Midbrain (tissue), 1 donor: Measurements from ENCODE around the gene PRKAG3.

ENCODE experiments used
- DNase-seq: peaks from one replicate; lab custom pipeline; 2025; lab: John Stamatoyannopoulos, UW

PRKAG3 gene

DNA sequence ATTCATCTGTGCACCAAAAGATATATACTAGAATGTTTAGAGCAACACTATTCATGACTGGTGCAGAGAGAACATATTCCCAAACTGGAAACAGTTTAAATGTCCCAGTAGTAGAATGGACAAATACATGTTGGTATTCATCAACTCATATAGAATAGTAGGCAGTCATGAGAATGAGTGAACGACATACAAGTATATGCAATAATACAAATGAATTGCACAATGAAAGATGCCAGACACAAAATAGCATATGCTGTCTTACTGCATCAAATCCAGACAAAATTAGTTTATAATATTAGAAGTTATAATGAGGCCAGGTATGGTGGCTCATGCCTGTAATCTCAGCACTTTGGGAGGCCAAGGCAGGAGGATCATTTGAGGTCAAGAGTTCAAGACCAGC, 8.3 kb upstream of the PRKAG3 start:
- DNase-seq = no peak

DNA sequence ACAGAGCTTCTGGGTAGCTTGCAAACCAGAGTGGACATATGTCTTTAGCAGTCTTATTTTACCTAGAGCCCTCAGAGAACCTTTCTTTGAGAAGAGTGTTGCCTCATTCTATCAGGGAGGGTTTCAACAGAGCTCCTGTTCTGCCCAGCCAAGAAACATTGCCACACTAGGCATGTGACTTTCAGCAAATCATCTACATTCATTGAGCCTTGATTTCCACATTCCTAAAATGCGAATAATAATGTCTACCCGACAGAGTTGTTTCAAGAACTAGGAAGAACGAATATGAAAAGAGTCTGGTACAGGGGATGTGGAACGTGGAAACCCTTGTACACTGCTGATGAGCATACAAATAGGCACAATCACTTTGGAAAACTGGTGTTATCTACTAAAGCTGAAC, 7.8 kb upstream of the PRKAG3 start:
- DNase-seq = no peak

DNA sequence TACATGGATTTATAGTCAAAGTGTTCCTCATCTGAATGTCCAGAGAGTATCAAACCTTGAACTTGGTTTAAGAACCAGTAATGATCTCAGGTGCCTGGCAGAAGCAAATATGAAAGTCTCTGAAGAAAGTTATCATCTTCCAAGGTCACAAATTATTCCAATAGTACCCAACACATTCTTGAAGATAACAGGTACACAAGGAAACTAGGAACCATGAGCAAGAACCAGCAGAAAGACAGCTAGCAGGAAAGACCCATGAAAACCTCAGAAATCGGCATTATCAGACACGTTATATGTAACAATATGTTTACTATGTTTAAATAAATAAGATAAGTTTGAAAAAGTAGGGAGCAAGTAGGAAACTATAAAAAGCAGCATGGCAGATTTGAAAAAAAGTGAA, 5.9 kb upstream of the PRKAG3 start:
- DNase-seq = no peak

DNA sequence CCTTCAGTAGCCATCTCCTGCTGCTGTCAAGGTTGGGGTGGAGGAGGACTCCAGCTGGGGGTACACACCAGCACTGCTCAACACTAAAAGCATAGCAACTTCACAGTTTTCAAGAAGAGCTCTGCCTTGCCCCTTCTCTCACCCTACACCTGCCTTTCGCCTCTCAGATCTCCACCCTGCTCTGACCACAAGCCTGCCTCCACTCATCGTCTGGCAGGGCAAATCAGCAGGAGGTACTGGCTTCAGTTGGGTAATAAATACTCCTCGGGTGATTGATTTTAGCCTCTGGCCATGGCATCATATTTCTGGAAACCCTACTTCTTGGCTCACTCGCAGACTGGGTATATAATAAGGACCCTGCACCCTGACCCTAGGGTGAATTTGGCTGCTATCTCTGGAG, 3.1 kb upstream of the PRKAG3 start:
- no peak for DNase-seq

DNA sequence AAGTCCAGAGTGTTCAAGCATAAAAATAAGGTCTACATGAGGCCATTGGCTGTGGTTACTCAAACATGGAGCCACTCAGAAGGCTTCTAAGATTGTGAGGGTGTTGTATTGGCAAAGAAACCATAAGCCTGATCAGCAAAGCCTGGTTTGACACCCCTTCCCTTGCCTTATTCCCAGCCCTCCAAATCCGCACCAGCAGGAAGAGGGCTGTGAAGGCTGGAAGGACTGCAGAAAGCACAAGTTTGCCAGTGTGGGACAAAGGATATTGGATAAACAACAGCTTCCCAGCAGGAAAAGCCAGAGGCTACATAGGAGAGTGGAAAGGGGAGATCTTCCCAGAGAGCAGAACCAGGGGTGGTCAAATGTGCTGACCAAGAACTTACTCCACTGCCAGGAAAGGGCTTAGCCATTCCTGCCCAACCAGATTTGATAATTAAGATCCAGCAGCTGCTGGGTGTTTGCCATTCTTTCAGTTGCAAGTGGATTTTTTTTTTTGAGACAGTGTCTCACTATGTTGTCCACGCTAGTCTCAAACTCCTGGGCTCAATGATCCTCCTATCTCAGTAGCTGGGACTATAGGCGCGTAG, 1.5 kb upstream of the PRKAG3 start:
- DNase-seq = no peak

DNA sequence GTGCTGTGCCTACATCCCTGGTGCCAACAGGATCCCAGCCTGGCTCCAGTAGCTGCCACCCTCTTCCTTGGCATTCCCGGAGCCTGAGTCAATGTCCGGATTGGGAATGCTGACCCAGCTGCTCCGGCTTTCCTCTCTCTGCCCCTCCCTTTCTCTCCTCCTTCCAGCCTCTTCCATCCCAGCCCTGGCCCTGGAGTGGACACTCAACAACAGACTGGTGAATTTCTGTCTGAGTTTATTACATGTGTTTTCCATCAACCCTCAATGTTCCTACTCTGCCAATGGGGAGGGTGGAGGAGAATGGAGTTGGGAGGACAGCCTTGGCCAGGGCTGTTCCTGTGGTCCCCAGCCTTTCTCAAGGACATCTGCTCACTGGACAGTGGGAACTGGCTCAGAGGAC, 917 bp upstream of the PRKAG3 start:
- no peak for DNase-seq

DNA sequence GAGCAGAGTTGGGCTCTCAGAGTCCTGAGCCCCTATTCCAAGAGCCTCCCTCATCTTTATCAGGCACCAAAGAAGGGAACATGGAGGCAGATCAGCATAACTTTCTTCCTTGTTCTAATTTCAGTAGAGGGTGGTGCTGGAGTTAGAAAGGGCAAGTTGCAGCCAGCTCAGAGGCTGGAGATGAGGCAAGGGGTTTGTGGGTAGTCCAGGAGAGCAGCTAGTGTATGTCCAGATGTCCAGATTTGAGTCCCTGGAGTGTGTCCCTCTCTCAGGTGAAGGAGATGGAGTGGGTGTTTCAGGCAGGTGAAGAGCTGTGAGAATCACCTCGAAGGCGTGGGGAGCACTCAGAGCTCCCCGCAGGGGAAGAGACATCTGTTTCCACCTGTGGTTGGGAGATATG, 478 bp upstream of the PRKAG3 start:
- no peak for DNase-seq

DNA sequence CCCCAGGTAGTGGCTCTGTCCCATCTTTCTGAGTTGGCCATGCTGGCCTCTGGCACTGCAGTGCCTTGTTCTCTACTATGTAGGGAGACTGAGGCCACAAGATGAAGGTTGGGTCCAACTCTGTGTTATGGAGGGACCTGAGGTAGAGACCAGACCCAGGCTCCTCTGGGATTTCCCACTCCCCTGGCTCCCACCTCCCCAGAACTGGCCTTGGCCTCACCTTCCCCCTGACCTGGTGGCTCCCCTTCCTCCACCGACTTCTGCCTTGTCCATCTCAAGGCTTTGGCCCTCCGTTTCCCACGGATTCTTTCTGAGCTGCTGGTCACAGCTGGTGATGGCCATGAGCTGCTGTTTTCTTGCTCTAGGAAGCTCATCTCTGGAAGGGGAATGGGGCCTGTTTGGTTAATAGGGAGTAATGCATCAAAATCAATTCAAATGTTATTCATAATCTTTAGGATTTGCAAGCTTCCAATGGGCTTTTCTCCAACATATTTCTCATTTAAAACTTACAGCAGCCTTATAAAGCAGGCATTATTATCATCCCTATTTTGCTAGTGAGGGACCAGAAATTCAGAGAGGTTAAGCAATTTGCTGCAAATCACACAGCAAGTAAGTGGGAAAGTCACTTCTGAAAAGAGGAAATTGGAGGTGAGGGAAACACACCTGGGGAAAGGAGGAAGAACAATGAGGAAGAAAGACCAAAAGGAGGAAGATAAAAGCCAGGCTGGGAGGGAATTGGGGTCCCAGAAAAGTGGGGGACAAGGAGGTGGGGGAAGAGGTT, 887 bp downstream of the PRKAG3 start:
- DNase-seq = no peak

DNA sequence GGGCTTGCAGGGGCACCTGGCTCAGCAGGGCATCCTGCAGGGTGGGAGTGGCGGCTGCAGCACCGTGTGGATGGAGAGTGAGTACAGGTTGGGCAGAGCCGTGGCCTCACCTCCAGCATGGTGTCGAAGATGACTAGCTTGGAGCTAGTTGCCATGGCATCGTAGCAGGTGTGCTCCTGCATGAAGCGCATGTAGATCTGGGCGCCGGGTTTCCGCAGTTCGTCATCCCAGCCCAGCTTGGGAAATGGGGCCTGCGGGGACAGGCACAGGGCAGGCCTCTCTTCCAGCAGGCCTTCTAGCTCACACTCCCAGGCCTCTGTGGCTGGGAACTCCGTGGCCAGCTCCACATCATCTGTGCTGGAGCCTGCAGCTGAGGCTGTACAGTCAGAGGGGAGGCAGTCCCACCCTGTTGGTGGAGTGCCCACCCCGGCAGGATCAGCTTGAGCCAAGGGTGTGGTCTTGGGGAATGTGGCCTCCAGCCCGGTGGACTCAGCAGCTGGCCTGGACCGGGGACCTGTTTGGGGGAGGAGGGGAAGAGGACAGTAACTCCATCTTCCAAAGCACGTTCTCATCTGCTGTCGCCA, 1.6 kb downstream of the PRKAG3 start:
- DNase-seq = no peak

DNA sequence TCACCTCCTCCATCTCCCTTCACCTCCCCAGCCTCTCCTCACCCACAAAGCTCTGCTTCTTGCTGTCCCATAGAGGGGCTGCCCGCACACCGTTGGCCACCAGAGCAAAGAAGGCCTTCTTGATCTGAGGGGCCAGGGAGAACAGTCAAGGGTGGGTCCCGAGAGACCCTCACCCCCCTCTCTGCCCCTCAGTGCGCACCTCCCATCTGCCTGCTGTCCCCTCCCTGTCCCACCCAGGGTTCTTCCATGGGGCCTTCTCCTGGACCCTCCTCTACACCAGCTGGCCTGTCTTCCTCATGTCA, 3.2 kb downstream of the PRKAG3 start:
- no peak for DNase-seq

DNA sequence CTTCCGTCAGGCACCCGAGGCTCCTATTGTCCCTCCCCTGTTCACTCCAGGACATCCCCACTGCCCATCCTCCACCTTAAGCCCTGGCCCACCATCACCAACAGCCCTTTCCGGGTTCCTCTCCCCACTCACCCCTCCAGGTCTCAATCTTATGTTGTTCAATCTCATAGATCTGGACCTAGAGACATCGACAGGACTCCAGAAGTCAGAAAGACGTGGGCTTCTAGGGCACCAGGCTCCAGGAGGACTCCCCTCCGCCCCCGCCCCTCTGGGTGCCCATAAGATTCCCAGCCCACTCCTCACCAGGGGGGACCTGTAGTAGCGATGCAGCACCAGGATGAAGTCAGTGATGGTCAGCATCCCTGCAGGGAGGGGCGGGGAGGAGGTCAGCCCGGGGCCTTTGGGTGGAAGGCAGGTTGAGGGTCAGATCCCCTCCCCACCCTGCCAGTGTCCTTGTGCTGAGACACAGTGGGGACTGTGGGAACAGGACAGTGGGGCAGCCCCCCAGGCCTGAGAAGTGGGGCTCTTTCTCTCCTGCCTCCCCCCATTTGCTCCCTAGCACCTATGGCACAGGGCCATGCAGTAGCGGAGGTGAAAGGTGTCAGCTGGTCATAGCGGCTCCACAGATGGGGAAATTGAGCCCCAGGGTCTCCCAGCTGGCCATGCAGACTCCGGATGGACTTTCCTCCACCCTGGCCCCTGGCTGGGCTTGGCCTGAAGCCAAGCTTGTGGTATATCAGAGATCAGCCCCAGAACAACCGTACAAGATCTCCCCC, 3.7 kb downstream of the PRKAG3 start:
- DNase-seq = no peak

DNA sequence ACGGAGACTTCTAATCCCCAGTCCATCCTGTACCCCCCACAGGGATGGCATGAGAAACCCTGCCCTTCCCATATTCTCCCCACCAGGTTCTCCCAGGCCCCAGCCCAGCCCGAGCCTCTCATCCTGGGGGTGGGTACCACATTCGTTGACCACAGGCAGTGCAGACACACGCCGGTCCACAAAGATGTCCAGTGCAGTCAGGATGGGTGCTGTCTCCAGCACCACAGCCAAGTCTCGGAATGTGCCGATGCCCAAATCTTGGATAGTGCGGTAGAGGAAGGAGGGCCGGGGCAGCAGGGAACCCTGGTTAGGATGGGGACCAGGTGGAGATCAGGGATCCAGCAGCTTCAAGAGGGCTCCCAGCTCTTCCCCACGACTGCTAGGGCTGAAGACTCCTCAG, 4.8 kb downstream of the PRKAG3 start:
- DNase-seq = no peak

DNA sequence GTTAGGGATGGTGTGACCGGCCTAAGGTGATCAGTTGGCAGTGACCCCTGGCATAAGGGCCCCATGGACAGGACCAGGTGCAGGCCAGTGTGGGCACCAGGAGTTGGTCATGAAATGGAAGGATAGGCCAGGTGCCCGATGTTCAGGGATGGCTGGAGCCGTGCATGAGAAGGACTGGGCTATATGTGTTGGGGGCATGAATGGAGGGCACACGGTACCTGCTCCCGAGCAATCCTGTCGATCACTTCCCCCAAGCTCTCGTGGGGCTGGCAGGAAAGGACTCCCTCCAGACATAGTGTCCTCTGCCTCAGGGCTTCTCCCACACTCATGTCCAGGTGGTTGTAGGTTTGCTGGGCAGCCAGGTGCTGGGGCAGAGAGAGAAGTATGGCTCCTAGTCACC, 7.6 kb downstream of the PRKAG3 start:
- DNase-seq = no peak

DNA sequence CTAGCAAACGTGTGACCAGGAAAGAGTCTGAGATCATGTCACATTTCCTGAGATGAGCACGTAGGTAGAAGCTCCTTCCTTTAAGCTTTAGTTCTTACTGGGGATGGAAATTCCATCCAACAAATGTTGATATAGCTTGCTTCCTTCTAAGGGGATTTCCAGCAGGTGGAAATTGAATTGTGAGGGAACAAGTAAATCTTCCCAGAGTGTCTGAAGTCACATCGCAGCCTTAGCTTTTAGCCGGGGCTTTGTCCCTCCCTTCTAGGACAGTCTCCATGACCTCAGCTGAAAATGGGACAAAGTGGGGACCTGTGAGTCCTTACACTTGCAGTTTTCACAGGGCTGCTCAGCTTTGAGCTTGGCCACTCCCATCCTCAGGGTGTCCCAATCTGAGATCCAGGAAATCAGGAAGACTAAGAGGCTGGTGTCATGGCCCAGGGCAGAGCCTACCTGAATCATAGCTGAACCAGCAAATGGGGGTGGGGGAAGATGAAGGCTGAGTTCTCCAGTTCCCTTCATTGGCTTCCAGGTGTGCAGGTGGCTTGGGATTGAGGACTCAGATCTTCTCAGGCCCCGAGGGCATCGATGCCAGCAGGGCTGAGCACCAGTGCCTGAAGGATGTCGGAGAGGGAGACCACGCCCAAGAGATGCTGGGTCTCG, 8.3 kb downstream of the PRKAG3 start:
- no peak for DNase-seq

DNA sequence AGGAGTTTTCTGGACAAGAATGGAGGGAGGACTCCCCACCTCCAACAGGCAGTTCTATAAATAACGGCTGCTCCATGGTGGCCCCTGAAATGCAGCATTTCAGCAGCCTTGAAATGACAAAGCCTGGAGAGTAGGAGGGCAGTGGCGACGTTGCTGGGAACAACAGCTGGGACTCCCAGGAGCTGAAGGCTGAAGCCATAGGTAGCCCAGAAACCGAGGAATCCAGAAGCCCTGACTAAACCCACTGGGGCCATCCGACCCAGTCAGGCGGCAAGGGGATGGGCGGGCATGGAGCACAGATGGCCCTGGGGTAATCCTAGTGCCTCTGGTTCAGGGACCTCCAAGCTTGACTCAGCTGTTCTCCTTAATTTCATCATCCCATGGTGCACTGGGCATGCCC, 9.0 kb downstream of the PRKAG3 start:
- DNase-seq = no peak

DNA sequence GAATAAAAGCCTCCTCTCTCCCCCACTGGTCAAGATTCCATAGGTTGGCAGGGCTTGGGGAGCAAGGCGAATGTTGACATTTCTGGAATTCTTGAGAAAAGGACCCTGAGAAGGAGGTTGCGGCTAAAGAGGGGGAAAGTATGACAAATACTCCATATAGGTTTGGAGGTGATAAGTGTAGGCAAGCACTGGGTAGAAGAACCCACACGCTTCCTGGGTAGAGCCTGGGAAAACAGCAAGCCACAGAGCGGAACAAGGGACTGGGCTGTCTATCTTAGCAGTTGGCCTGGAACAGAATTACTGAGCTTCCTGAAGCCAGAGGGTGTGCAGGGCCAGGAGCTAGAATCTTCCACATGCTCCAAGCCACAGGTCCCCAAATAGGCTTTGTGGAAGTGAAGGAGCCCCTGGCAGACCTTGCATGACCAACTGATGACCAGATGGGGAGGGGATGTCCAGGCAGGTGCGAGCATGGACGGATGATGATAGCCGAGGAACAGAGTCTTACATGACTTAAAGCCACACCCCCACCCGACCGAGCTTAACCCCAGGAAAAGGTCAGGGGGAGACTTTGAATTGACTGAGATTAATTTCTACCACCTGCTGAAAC, 9.9 kb downstream of the PRKAG3 start:
- DNase-seq = no peak

DNA sequence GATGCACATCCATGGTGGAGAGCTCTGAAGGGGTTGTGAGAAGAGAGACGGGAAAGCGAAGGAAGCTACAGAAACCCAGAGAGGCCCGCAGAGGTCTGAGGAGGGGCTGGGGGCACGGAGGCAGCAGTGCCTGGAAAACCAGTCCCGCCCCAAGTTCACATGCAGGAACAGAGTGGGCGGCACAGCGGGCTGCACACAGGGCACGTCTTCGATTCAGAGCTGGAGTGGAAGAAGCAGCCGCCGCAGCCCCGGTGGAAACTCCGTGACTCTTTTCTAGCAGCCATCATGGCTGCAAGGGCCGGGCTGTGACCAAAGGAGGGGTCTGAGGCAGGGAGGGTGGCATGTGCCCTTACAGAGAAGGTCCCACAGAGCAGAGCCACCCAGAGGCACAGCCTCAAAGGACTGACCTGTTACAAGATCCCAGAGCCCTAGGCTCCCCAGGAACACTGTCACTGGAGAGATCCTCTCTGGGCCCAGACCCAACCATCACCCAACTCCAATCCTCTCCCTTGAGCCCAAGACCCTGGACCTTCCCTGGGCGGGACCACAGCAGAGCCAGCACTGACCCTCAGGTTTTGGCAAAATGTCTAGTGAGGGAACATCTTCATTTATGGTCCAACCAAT, 10.7 kb downstream of the PRKAG3 start:
- DNase-seq = no peak

DNA sequence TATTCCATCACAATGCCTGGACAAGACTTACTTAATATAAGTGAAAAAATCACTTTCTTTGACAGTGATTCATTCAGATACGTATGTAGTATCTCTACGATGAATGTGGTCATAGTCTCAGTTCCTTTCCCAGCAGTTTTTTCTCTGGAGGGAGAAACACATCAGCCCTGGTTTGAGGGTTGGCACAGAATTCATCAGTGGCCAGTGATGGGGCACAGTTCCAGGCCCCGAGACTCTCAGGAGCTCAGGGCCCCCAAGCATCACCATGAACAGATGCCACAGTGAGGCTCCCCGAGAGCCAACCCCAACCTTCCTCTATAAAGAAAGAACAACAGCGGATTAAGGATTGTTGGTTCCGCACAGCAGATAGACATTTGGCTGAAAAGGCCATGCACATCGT, 12.5 kb downstream of the PRKAG3 start:
- DNase-seq = no peak

DNA sequence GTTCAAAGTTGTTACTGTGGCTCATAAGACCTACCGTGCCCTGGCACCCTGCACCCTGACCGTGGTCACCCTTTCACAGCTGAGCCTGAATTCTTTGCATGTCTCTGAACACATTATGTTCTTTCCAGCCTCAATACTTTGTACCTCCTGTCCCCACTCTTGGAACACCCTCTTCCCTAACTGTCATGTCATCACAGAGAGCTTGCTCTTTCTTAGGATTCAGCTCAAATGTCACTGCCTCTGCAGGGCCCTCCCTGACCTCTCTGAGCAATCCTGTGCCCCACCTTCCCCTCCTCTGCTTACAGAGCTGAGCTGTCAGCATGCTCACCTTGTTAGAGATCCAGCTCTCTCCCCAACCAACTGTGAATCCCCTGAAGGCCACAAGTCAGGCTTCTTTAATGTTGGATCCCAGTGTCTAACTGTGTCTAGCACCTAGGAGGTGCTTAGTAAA, 15.0 kb downstream of the PRKAG3 start:
- DNase-seq = no peak

DNA sequence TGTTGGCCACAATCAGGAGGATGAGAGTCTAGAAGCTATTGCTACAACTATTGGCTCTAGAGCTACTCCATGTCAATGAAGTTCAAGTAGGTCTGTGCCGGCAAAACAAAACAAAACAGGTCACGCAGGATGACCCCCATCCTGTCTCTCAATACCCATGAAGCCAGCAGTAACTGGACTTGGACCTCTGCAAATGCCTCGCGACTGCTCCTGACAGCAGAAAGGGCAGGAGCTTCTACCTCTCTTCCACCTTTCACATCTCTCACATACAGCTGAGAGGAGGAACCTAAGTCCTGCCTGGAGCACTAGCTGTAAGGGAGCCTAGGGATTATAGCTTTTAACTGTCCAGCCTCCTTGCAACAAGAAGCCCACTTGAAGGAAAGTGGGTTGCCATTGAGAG, 16.0 kb downstream of the PRKAG3 start:
- DNase-seq = no peak

DNA sequence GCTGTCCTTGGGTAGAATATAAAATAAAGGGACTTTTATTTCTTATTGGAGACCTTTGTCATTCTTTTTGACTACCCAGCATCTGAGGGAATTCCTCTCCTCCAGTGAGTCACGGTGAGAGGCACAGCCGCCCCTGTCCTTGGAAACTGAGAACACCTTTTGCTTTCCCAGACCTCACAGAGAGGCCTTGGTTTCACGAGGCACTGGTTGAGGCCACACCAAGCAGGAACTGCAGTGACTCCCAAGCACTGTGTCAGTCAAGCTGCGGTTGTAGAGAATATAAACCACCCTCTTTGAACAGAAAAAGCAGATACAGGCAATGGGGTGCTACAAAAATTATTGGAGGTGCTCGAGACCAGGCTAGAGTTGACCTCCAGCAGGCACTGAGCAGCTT, 16.4 kb downstream of the PRKAG3 start:
- DNase-seq = no peak
